Measurements from ENCODE around the gene SMPD3.
"Not testable (repeated sequence)": the region's sequence is repeated elsewhere in the genome, so short reads cannot be mapped to it uniquely, and the experiment has no call there.

Gene SMPD3

DNA sequence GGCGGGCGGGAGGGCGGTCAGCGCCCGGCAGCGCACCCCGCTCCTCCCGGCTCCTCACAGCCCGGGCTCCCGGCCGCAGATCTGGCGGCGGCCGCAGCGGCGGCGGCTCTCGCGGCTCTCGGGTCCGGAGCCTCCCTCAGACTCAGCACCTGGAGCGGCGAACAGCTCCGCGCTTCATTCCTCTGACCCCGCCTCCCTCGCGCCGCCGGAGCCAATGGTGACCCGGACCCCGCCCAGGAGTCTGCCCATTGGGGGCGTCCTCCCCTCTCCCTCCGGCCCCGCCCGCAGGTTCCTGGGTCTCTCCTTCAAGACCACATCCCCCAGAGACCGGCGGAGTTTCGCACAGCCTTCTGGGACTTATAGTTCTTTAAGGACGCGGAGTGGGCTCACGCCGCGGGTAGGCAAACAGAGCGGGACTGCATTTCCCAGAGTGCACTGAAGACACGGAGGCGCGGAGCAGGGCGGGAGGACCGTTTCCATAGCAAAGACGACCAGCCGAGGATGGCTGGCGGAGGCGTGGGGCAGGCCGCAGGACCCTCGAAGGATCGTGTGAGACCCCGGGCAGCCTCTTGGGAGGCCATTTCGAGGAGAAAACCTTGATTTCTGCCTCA lies at the start of gene SMPD3:
SMPD3 (minus strand) TSS at position 149 of the 611 bp plus-strand sequence. CDS start 76,327 bp downstream, outside the sequence.
- peak; percentile 100 for DNase-seq

DNA sequence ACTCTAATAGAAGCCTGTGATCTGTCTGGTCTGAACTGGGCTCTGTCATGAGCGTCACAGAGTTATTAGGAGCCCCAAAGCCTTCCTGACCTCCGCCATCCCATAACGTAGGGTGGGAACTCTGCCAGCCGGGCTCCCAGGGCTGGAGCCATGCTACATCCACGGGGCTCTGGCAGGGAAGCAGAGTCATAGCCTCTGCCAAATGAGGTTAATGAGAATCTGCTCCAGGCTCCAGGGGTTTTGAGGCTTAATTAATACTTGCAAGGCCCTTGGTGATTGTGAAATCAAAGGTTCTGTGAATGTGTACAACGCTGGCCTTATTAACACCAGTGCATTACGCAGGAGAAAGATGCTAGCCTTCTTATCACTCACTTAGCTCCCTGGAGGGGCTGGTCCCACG lies 48.4 kb upstream of the SMPD3 start:
- DNase-seq: no peak

DNA sequence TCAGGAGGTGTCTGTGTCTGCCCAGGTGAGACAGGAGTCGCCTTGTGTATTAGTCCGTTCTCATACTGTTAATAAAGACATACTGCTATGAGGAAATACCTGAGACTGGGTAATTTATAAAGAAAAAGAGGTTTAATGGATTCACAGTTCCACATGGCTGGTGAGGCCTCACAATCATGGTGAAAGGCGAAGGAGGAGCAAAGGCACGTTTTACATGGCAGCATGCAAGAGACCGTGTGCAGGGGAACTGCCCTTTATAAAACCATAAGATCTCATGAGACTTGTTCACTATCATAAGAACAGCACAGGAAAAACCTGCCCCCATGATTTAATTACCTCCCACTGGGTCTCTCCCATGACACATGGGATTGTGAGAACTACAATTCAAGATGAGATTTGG lies 46.0 kb upstream of the SMPD3 start:
- not testable (repeated sequence) for DNase-seq

DNA sequence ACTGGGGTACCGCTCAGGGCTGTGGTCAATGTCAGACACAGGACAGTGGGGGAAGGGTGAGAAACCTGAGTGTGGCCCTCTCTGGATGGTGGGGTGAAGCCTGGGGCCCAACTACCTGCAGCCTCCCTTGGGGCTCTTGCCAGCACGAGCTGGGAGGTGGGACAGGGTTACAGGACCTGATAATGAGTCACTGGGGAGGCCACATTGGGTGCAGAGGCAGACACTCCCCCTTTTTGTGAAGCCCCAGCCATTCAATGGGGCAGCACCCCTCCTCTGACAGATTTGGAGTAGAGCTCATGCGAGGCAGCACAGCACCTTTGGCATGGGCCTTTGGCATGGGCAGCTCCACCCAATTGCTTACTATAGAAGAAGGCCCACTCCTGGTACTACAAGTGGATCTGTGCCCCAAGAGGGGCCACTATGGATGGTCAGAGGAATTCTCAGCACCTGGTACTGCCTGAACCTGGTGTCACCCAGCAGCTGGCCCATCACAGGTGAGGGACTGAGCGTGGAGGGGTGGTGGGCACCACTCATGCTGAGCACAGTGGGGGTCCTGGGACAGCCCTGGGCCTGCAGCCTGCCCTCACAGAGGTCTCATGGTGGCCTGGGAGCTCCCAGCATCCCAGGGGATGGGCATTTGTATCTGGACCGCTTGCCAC lies 45.2 kb upstream of the SMPD3 start:
- DNase-seq: no peak

DNA sequence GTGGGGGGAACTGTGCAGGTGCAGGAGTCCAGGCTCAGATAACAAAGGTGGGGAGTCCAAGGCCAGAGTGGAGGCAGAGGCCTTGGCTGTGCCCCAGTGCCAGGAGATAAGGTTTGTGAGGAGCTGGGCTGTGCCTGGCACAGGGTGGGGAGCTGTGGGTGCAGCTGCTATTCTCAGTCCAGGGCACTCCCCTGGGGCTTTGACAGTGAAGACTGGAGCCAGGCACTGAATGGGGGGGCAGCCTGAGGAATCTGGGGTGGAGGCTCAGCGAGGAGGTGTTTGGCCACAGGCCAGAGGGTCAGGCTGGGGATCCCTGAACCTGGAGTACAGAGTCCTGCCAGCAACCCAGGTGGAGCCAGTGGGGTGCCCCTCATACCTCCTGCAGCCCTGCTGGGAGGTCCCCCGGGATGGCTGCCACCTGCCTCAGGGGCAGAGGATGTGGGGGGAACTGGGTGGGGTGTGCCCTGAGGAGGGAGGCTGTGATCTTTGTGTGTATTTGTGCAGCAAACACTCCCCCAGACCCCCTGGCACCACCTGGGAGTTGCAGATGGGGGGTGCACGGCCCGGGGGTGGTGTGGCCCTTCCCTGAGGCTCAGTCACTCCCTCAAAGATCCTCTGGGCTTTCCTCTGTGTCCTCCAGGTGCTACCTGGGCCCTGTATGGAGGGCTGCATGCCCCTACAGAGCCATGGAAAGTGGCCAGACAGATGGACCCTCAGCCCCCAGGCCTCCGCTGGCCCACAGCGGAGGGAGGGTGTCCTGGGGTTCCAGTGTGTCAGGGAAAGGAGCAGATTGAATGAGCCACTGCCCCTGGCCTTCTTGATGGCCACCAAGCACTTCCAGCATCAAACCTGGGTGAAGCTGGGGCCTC lies 44.5 kb upstream of the SMPD3 start:
- peak; percentile 74 for DNase-seq

DNA sequence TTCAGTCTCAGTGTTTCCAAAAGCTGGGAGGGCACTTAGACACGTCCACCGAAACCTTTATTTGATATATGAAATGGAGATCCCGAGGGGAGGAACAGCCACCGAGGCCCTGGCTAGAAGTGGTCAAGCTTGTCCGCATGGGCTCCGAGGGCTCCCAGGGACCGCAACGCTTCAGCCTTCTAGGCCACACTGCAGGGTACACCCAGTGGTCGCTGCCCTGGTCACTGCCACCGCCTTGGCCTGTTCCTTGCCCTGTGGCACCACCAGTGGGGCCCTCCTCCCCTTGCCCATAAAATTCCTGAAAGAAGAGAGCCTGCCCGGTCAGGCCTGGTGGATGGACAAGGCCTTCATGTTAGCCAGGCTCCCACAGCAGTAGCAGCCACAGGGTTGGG lies 43.8 kb upstream of the SMPD3 start:
- DNase-seq: no peak

DNA sequence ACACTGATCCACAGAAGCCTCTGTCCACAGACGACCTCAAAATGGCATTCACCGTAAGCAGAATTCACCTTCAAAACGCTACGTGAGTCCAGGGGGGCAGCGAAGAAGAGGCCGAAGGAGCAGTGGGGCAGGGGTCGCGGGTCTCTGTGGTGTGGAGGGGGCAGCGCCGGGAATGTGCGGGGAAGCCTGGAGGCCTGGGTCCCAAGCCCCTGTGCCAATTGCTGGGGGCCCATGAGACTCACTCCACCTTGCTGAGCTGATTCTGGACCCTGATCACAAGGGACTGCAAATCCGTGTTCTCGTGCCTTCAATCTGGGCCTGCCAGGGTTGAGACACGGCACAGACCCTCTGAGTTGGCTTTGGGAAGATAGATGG lies 43.3 kb upstream of the SMPD3 start:
- DNase-seq: no peak

DNA sequence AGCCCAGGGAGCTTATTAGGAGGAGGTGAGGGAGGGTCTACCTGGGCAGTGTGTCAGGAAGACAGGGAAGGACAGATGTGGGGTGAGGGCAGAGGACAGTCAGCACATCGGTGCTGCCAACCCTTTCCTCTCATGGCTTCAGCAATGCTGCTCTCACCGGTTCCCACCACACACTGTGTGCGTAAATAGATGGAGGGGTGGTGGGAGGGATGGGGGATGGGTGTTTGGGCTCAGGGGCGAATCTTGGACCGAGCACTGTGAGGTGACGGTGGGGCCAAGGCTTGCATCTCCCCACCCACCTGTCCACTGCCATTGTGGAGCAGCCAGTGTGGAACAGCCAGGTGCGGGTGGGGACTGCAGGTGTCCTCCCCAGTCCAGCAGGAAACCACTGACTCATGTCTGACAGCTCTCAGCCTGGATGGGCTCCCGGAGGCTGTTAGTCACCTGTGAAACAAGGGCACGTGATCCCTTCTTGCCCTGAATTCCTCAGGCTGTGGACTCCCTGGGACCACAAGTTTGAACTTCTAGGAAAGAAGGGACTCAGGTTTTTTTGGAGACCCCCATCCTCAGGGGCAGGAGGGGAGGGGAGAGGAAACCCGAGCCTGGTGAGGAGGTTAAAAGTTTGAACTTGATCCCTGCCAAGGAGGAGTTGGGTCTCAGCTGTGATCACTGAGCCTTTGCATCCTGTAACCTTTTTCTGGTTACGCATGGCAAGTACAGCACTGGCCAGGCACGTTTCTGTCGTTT lies 42.7 kb upstream of the SMPD3 start:
- DNase-seq: peak; percentile 10

DNA sequence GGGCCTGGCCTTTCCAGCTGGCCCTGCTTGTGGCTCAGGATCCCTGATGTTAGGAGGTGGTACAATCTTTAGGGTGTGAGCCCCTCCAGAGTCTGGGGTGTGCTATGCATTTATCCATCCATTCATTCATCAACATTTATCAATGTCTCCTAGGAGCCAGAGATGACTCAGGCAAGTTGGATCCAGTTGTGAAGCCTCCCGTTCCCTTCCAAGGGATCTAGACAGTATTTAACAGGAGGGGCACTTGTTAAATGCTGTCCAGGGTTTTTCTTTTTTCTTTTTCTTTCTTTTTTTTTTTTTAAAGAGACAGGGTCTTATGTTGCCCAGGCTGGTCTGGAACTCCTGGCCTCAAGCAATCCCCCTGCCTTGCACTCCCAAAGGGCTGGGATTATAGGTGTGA lies 42.0 kb upstream of the SMPD3 start:
- no peak for DNase-seq

DNA sequence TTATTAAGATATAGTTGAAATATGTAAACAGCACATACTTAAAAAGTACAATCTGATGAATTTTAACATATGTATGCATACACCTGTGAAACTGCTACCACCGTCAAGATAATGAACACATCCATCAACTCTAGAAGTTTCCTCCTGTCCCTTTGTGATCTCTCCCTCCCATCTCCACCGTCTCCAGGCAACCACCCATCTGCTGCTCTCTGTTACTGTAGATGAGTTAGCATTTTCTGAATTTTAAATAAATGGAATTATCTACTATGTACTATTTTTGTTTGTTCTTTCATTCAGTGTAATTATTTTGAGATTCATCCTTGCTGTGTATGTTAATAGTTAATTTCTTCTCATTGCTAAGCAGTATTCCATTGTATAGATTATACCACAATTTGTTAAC lies 40.2 kb upstream of the SMPD3 start:
- peak; percentile 82 for DNase-seq

DNA sequence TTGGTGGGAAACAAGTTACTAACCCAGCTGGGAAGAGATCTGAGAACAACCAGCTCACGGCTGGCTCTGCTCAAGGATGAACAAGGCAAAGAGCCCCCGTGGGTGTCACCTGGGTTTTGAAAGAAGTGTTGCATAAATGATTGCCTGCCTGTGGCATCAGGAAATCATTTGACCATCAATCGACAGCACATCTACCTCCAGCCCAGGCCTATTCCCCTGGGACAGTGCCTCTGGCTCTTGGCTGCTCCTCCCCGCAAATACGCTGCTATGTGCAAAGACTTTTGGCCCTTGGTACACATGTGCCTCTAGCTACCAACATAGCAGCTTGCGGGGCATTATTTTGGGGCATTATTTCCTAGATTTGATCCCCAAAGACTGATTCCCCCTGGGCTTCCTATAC lies 39.4 kb upstream of the SMPD3 start:
- DNase-seq: peak; percentile 9

DNA sequence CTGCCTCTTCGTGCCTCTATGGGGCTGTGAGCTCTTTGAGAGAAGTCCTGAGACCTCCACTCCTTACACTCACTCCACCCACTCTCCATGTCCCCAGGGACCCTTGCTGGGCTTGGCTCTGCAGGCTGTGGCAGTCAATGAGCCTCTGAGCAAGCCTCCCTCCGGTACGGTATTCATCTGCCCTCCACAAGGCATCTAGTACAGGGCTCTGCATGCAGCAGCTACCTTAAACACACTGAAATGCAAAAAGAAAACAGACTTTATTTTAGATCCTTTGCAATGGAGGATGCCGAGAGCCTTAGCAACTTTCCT lies 38.9 kb upstream of the SMPD3 start:
- DNase-seq: peak; percentile 14

DNA sequence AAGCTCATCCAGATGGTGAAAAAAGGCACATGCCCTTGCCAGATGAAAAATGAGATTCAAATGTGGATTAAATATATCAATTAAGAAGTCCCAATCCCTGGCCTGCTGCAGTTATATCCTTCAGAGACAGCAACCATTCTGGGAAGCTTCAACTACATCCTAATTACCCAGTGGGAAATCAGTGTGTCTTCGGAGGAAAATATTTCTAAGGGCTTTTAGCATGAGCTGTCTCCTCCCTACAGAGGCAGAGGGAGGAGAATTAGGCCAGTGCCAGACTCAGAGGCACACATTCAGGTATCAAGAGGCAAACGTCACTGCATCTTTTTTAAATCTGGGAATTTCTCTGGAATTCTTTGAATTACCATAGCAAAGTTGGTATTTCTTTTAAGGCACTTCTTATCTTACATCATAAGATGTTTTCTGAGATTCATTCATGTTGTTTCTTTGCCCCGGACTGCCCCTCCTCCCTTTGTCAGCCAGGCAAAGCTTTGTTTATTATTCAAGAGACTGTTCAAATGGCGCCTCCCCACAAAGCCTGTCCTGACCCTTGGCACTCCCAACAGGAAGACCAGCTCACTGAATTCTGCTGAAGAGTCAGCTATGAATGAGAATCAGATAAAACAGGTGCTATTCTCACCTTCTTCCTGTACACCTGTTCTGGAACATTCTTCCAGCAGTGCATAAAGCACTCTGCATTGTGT lies 38.3 kb upstream of the SMPD3 start:
- no peak for DNase-seq

DNA sequence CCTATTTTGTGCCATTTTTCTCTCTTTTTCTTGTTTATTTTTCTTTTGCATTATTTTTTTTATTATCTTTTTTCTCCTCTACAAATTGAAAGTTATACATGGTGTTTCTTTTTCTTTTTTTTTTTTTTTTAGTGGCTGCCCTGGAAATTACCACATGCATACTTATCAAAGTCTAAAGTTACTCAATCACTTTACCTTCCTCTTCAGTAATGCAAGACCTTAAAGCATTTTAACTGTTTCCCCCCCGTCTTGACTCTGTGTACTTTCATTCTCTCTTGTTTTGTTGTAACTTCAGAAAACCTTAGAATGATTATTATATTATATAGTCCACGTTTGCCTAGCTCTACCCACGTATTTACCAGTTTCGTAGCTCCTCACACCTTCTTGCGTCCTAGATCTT lies 33.3 kb upstream of the SMPD3 start:
- DNase-seq: no peak

DNA sequence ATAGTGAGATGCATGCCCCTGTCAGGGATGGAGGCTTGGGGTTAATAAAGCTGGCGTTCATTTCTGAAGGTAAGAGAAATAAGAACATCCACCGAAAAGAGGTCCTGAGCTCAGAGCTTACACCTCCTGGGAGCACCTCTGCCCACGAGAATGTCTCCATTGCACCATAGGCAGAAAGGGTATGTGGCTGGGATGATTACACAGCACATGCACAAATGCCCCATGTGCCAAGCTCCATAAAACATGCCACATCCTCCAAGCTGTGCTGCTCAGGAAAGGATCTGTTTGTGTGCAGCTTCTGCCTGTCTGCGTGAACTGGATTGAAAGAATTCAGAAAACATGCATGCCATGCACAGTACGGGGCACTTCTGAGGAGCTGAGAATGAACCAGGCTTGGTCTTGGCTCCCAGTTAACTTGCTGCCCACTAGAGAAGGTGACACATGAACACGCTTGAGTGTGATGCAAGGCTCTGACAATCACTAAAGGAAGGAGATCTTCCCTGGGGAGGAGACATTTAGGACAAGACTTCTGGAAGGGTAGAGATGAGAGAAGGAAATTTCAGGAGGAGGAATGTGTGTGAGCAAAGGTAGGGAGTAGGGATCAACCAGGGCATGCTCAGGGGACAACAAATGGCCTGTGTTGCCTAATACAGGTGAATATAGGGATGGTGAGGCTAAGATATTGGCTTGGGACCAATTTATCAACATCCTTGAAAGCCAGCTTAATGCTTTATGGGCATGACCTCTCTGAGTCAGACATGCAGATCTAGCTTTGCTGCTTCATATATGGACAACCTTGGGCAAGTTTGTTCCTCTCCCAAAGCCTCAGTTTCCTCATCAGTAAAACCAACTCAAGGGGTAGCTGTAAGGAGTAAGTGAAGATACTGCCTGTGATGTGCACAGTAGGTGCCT lies 32.0 kb upstream of the SMPD3 start:
- DNase-seq: no peak

DNA sequence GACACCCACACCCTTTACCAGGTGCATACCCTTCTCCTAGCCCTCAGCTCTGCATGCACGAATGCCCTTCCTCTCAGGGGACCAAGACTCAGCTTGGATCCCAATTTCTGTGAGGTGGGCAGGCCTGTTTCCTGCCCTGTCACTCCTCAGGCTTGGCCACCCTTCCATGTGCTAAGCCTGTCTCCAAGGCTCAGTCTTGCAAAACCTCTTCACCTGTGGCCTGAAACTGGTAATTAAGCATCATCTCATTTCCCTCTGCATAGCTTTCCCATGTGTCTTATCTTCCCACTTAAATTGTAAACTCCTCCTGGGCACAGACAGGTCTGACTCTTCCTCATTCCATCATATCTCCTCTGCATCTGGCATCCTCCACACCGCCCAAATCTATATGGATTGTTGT lies 31.0 kb upstream of the SMPD3 start:
- DNase-seq: no peak

DNA sequence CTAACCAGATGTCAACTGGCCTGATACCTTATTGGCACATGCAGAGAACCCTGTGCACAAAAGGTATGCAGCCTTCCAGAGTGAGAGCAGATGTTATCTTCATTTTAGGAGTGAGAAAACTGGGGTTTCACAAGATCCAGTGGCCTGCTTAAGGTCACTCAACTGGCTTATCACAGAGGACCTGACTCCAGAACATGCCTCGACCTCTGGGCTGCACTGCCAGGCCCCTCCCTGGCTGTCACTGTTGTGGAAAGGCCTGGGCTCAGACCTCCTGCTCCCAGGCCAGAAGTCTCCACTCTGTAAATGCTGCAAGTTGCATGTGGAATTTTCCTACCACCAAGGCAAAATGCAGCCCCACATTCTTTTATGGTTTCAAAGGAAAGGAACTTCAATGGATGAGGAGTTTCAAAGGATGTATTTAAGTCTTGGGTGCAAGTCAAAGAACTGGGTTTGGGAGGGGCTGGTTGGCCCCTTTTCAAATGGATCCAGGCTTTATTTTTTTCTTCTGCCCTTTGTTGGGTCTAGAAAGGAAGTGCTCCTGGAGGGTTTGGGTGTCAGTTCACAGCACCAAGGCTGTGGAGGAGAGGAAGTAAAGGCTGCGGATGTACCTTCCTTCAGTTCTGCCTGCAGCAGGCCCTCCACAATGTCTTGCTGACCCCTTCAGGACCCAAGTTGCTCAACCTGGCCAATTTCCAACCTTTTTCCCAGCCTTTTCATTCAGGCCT lies 30.4 kb upstream of the SMPD3 start:
- no peak for DNase-seq

DNA sequence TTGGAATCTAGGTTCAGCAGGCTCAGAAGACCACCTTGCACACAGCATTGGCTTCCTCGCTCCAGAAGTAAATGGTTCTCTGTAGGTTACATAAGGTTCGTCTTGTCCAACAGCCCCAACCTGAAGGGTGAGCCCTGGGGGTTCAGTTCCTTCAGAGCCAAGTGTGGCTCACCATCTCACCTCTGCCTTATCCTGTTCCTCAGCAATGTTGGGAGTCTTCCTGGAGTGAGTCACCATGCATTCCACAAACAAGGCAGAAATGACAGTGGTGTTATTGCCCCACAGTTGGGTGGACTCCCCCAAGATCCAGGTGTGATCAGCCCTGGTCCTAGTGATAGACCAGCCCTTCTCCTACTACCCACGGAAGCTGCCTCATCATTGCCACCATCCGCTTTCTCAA lies 26.8 kb upstream of the SMPD3 start:
- no peak for DNase-seq

DNA sequence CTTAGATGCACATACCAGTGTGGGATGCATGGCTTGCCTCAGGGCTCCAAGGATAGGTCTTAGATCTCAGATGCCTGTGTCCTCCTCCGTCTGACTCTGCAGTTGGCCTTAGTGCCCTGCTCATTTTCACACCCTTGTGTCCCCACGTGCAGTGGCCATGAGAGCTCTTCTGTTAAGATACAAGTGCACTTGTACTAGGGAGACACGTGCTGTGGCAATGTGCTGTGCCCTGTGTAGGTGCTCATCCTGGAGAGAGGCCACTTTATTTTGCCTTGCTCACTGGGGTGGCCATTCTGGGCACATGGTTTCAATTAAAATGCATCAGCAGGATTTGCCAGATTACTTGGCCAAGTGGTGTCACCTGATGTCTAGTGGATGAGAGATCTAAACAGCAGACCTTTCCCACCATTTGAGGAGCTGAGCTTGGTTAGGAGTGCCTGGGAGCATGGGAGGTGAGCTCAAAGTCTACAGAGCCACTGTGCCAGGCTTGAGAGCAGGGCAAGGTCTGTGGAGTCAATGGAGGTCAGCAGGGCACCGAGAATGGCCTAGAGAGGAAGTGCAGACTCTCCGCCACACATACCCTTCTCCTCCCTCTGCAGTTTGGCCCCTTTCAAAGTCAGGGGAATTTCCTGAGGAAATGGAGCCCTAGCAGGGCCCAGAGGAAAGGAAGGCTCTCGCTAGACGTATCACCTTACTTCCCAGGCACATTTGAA lies 25.2 kb upstream of the SMPD3 start:
- no peak for DNase-seq

DNA sequence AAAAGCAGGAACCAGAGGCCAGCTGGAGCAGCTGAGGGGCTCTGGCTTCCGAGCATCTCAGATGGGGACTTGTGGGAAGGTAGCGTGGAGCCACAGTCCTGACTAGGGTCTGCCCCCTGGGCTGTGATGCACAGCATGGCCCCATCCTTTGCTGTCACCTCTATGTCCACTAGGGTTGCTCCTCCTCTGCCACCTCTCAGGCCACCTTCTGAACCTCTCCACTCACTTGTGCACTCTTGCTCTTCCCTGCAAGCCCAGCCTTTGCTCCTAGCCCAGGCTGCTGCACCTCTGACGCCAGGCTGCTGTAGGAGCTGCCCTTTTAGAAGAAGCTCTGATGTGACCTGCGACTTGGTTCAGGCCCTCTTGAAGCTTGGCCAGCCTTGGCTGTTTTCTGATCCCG lies 24.3 kb upstream of the SMPD3 start:
- DNase-seq: no peak

All from NCI-H2171 treated with DMSO at 0.1 percent for 48 hours (cell line).